IMR-90 (cell line): Measurements from ENCODE around the gene UBE2M. TPM values are rescaled to one million over a fixed set of nuclear protein-coding genes. Genes with fewer than 3 reads are reported as not detected.

Source experiments
- ATAC-seq: fragments of 200-7000 bp; cut with Tn5 transposase; 2 replicates; pipeline ENCODE4 v1.9.1; 2020; ENCODE audit warnings: low read depth, mild to moderate bottlenecking, moderate library complexity
- BruUV-seq: library from RNA; stranded (reverse); fragments of 400-500 nt; replicated peaks from 2 replicates; lab custom pipeline; 2021; lab: Mats Ljungman, UMichigan
- CTCF ChIA-PET: fragments of 300-600 bp; formaldehyde crosslinking; extraction: SDS; loops from one replicate; lab custom pipeline; 2021; ENCODE audit warnings: antibody characterized with exemption; lab: Yijun Ruan, JAX
- POLR2A ChIA-PET: fragments of 300-600 bp; sonication (Branson Sonifier 250); formaldehyde crosslinking; loops from one replicate; lab custom pipeline; 2022; ENCODE audit warnings: antibody characterized with exemption; ENCODE audit not compliant: unreplicated experiment; lab: Charles Lee
- DNase-seq: peaks from one replicate; pipeline ENCODE4 v3.0.0; 2013
- H2AFZ ChIP-seq: replicated peaks from 2 replicates; pipeline ENCODE3; 2013; ENCODE audit warnings: low read length, mild to moderate bottlenecking; ENCODE audit not compliant: poor library complexity
- H2AK5ac ChIP-seq: 2 replicates; pipeline ENCODE4 v1.6.1; 2013; ENCODE audit warnings: low read depth, low read length, inconsistent platforms
- H2AK9ac ChIP-seq: replicated peaks from 2 replicates; pipeline ENCODE3; 2013; ENCODE audit warnings: mild to moderate bottlenecking, low read depth, low read length, moderate library complexity; ENCODE audit not compliant: poor library complexity
- H2BK120ac ChIP-seq: 2 replicates; pipeline ENCODE4 v1.6.1; 2013; ENCODE audit warnings: low read depth, low read length, inconsistent platforms
- H2BK15ac ChIP-seq: 3 replicates; pipeline ENCODE4 v1.6.1; 2013; ENCODE audit warnings: low read depth, low read length, inconsistent platforms
- H2BK20ac ChIP-seq: 2 replicates; pipeline ENCODE4 v1.6.1; 2013; ENCODE audit warnings: low read depth, mild to moderate bottlenecking, inconsistent platforms, low read length, moderate library complexity
- H2BK5ac ChIP-seq: 2 replicates; pipeline ENCODE4 v1.6.1; 2013; ENCODE audit warnings: mild to moderate bottlenecking, low read depth, low read length, inconsistent platforms; ENCODE audit not compliant: poor library complexity, severe bottlenecking
- H3K14ac ChIP-seq: replicated peaks from 2 replicates; pipeline ENCODE4 v1.6.1; 2013; ENCODE audit warnings: low read depth, low read length, inconsistent platforms
- H3K18ac ChIP-seq: 2 replicates; pipeline ENCODE4 v1.6.1; 2013; ENCODE audit warnings: low read depth, low read length, control low read depth
- H3K23ac ChIP-seq: 2 replicates; pipeline ENCODE4 v1.6.1; 2013; ENCODE audit warnings: low read depth, low read length, inconsistent platforms
- H3K27ac ChIP-seq: 2 replicates; pipeline ENCODE4 v1.5.1; 2013; ENCODE audit warnings: mild to moderate bottlenecking, control low read depth, low read length; ENCODE audit not compliant: insufficient read depth
- H3K27me3 ChIP-seq: 2 replicates; pipeline ENCODE4 v1.6.1; 2013; ENCODE audit warnings: low read length; ENCODE audit not compliant: control insufficient read depth, insufficient read depth
- H3K36me3 ChIP-seq: 2 replicates; pipeline ENCODE4 v1.6.1; 2013; ENCODE audit warnings: low read length, mixed read lengths; ENCODE audit not compliant: control insufficient read depth, insufficient read depth
- H3K4ac ChIP-seq: 2 replicates; pipeline ENCODE4 v1.6.1; 2013; ENCODE audit warnings: low read depth, low read length, inconsistent platforms
- H3K4me1 ChIP-seq: 2 replicates; pipeline ENCODE4 v1.6.1; 2013; ENCODE audit warnings: low read length, mixed read lengths; ENCODE audit not compliant: control insufficient read depth, insufficient read depth
- H3K4me2 ChIP-seq: 2 replicates; pipeline ENCODE4 v1.6.1; 2013; ENCODE audit warnings: low read depth, mild to moderate bottlenecking, control low read depth, low read length, moderate library complexity
- H3K4me3 ChIP-seq: 2 replicates; pipeline ENCODE4 v1.5.1; 2013; ENCODE audit warnings: low read depth, mild to moderate bottlenecking, control low read depth, low read length, moderate library complexity; ENCODE audit not compliant: insufficient read depth
- H3K56ac ChIP-seq: 2 replicates; pipeline ENCODE4 v1.6.1; 2013; ENCODE audit warnings: low read length, inconsistent platforms; ENCODE audit not compliant: insufficient read depth; ENCODE audit errors: extremely low read depth
- H3K79me1 ChIP-seq, 2 experiments: 2 replicates each; pipeline ENCODE4 v1.6.1; 2013; ENCODE audit warnings: low read length in 2 of 2, inconsistent platforms in 1 of 2, low read depth in 1 of 2
- H3K9ac ChIP-seq: 2 replicates; pipeline ENCODE4 v1.6.1; 2013; ENCODE audit warnings: low read depth, low read length, control low read depth
- H3K9me1 ChIP-seq: 2 replicates; pipeline ENCODE4 v1.6.1; 2013; ENCODE audit warnings: low read length, inconsistent platforms; ENCODE audit not compliant: insufficient read depth
- H3K9me3 ChIP-seq: 2 replicates; pipeline ENCODE4 v1.6.1; 2013; ENCODE audit warnings: low read length; ENCODE audit not compliant: control insufficient read depth, insufficient read depth
- H4K20me1 ChIP-seq: 2 replicates; pipeline ENCODE4 v1.6.1; 2013; ENCODE audit warnings: low read length, inconsistent platforms; ENCODE audit not compliant: insufficient read depth
- H4K5ac ChIP-seq: 2 replicates; pipeline ENCODE4 v1.6.1; 2013; ENCODE audit warnings: mild to moderate bottlenecking, low read depth, low read length, control low read depth
- H4K8ac ChIP-seq, 2 experiments: 2 replicates each; pipeline ENCODE4 v1.6.1; 2013; ENCODE audit warnings: low read depth in 2 of 2, low read length in 2 of 2, control low read depth in 1 of 2, inconsistent platforms in 1 of 2
- H4K91ac ChIP-seq: 2 replicates; pipeline ENCODE4 v1.6.1; 2013; ENCODE audit warnings: low read depth, low read length, inconsistent platforms; ENCODE audit not compliant: insufficient read depth
- BHLHE40 ChIP-seq: fragments of 150-350 bp; IDR thresholded peaks from 2 replicates; pipeline ENCODE4 v1.6.1; 2016; ENCODE audit warnings: mild to moderate bottlenecking, low read depth, low read length
- CEBPB ChIP-seq: IDR thresholded peaks from 2 replicates; pipeline ENCODE4 v1.6.1; 2012; ENCODE audit warnings: low read depth, low read length, improper control_type of control experiment
- CHD1 ChIP-seq: IDR thresholded peaks from 2 replicates; pipeline ENCODE4 v1.6.1; 2012; ENCODE audit warnings: low read depth, low read length, improper control_type of control experiment
- ELK1 ChIP-seq: fragments of 150-350 bp; IDR thresholded peaks from 2 replicates; pipeline ENCODE4 v1.6.1; 2016; ENCODE audit warnings: low read depth, mild to moderate bottlenecking, low read length, moderate library complexity, borderline replicate concordance
- FOS ChIP-seq: fragments of 150-350 bp; IDR thresholded peaks from 2 replicates; pipeline ENCODE4 v1.6.1; 2016; ENCODE audit warnings: low read depth, low read length
- MAFK ChIP-seq: IDR thresholded peaks from 2 replicates; pipeline ENCODE4 v1.6.1; 2012; ENCODE audit warnings: low read depth, low read length, improper control_type of control experiment
- MAZ ChIP-seq: IDR thresholded peaks from 2 replicates; pipeline ENCODE4 v1.6.1; 2012; ENCODE audit warnings: low read depth, mild to moderate bottlenecking, low read length, improper control_type of control experiment, moderate library complexity, borderline replicate concordance
- MXI1 ChIP-seq: IDR thresholded peaks from 2 replicates; pipeline ENCODE4 v1.6.1; 2012; ENCODE audit warnings: low read depth, mild to moderate bottlenecking, low read length, moderate library complexity, borderline replicate concordance
- NFE2L2 ChIP-seq: fragments of 150-350 bp; IDR thresholded peaks from 2 replicates; pipeline ENCODE4 v1.6.1; 2016; ENCODE audit warnings: low read depth, mild to moderate bottlenecking, low read length
- POLR2A ChIP-seq: IDR thresholded peaks from 2 replicates; pipeline ENCODE4 v1.6.1; 2012; ENCODE audit warnings: mild to moderate bottlenecking, low read depth, low read length
- RAD21 ChIP-seq: IDR thresholded peaks from 2 replicates; pipeline ENCODE4 v1.6.1; 2012; ENCODE audit warnings: low read length, improper control_type of control experiment
- RCOR1 ChIP-seq: IDR thresholded peaks from 2 replicates; pipeline ENCODE4 v1.6.1; 2012; ENCODE audit warnings: mild to moderate bottlenecking, low read length, improper control_type of control experiment; ENCODE audit not compliant: insufficient replicate concordance
- RFX5 ChIP-seq: IDR thresholded peaks from 2 replicates; pipeline ENCODE4 v1.8.0; 2012; ENCODE audit warnings: low read depth, mild to moderate bottlenecking, low read length, moderate library complexity
- SMC3 ChIP-seq: fragments of 150-350 bp; IDR thresholded peaks from 2 replicates; pipeline ENCODE4 v1.6.1; 2016; ENCODE audit warnings: low read depth, mild to moderate bottlenecking, antibody characterized with exemption, low read length, moderate library complexity
- USF2 ChIP-seq: fragments of 150-350 bp; IDR thresholded peaks from 2 replicates; pipeline ENCODE4 v1.6.1; 2017; ENCODE audit warnings: mild to moderate bottlenecking, antibody characterized with exemption, low read length, low read depth
- WGBS, 2 experiments: methylation state at CpG; one replicate each; pipeline versions ENCODE4 v1.1.5 to v1.1.7; 2013; ENCODE audit warnings: missing lambda C conversion rate in 2 of 2; ENCODE audit not compliant: insufficient read length in 1 of 2; ENCODE audit errors: extremely low coverage in 2 of 2; 5-methylcytosine and 5-hydroxymethylcytosine counted together
- dilution Hi-C: fragments of 300-500 bp; cut with HindIII; formaldehyde crosslinking; loops from one replicate; pipeline ENCODE4 v1.14.3; 2018; ENCODE audit warnings: low sequenced_read_pairs; ENCODE audit not compliant: unreplicated experiment
- in situ Hi-C: fragments of 300-500 bp; cut with MboI; formaldehyde crosslinking; loops from 3 replicates; pipeline ENCODE4 v1.14.3; 2019; ENCODE audit warnings: low sequenced_read_pairs, inconsistent platforms, mixed read lengths
- intact Hi-C: fragments of 100-400 bp; cut with micrococcal nuclease; formaldehyde crosslinking; loops from 2 replicates; pipeline ENCODE4 v1.10.0; 2022
- polyA plus RNA-seq, 3 experiments: library from polyadenylated mRNA; depleted of rRNA; stranded (reverse); fragments of >200 nt; gene quantifications; 2 replicates each; pipeline ENCODE4 v1.2.3, GENCODE V29; 2012; ENCODE audit warnings: low replicate concordance in 1 of 3
- total RNA-seq: library from RNA; depleted of rRNA; stranded (reverse); fragments of >200 nt; gene quantifications from 2 replicates; pipeline ENCODE4 v1.2.3, GENCODE V29; 2012
- TF ChIP-seq, protein P1 (sequence below): conservative IDR thresholded peaks from 2 replicates; pipeline ENCODE4 v1.5.1; 2012; ENCODE audit warnings: mild to moderate bottlenecking, low read depth, low read length, improper control_type of control experiment

Gene UBE2M
- total and polyA plus RNA-seq, 2 of the 4 experiments (the other 2 are of a cell fraction), result 55.9 to 66.6 TPM

- no peak overlapping the region for H2BK120ac ChIP-seq
- ChIA-PET CTCF (no interaction called here), POLR2A (no interaction called here)
- H3K18ac ChIP-seq, result no peak overlapping the region
- H3K4me3 ChIP-seq, result no peak overlapping the region
- H3K27me3 ChIP-seq, result no peaks in the 10 kb centered on the region
- H3K4ac ChIP-seq, result no peak overlapping the region
- in situ Hi-C loops, result no loop called here
- H2AFZ ChIP-seq, result no peak overlapping the region
- DNase-seq (no peak), ATAC-seq (no peak)
- peaks cover 23% of the 10 kb centered on the region for H3K4me1 ChIP-seq
- TF ChIP-seq RCOR1 (no peak), MAFK (no peak), USF2 (no peak), SMC3 (no peak), RFX5 (no peak), MXI1 (no peak), BHLHE40 (no peak), FOS (no peak), RAD21 (no peak), CEBPB (no peak), POLR2A (no peak), ELK1 (no peak), NFE2L2 (no peak), CHD1 (no peak), MAZ (no peak)
- TF ChIP-seq, protein P1, sequence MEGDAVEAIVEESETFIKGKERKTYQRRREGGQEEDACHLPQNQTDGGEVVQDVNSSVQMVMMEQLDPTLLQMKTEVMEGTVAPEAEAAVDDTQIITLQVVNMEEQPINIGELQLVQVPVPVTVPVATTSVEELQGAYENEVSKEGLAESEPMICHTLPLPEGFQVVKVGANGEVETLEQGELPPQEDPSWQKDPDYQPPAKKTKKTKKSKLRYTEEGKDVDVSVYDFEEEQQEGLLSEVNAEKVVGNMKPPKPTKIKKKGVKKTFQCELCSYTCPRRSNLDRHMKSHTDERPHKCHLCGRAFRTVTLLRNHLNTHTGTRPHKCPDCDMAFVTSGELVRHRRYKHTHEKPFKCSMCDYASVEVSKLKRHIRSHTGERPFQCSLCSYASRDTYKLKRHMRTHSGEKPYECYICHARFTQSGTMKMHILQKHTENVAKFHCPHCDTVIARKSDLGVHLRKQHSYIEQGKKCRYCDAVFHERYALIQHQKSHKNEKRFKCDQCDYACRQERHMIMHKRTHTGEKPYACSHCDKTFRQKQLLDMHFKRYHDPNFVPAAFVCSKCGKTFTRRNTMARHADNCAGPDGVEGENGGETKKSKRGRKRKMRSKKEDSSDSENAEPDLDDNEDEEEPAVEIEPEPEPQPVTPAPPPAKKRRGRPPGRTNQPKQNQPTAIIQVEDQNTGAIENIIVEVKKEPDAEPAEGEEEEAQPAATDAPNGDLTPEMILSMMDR, result no peak
- H4K20me1 ChIP-seq, result peaks cover 63% of the 10 kb centered on the region
- H3K9me1 ChIP-seq, result peaks cover 28% of the 10 kb centered on the region
- no TSS peak for BruUV-seq
- no peak overlapping the region for H3K9ac ChIP-seq
- H4K5ac ChIP-seq, result no peak overlapping the region
- no peak overlapping the region for H3K27ac ChIP-seq
- H3K14ac ChIP-seq, result no peak overlapping the region
- no peaks in the 10 kb centered on the region for H3K9me3 ChIP-seq
- dilution Hi-C loops, result no loop called here
- no peak overlapping the region for H3K4me2 ChIP-seq
- H2AK9ac ChIP-seq, result no peak overlapping the region
- WGBS, 2 experiments, result 100% methylated on average over 3 of the region's 13 CpGs; no CpG with 5 or more reads in 1 of the 2 experiments
- H3K56ac ChIP-seq, result no peak overlapping the region
- H2BK20ac ChIP-seq, result no peak overlapping the region
- H4K91ac ChIP-seq, result no peak overlapping the region
- no peak overlapping the region for H2BK15ac ChIP-seq
- H4K8ac ChIP-seq, result no peak overlapping the region
- H3K23ac ChIP-seq, result no peak overlapping the region
- peaks cover 69% of the 10 kb centered on the region for H3K36me3 ChIP-seq
- H2AK5ac ChIP-seq, result no peak overlapping the region
- peaks cover 27 to 90% of the 10 kb centered on the region in 2 experiments for H3K79me1 ChIP-seq
- intact Hi-C loops, result no loop called here
- H2BK5ac ChIP-seq, result no peak overlapping the region
Observed at GRCh38 chr19:58550362-58551122, 7.9 kb downstream of the UBE2M start.
